Suprapubic skin (tissue), 4 donors: ENCODE data around the gene VWDE.

Experiments used
- EP300 ChIP-seq: sonication (generic); formaldehyde crosslinking; IDR thresholded peaks from one replicate; pipeline ENCODE4 v1.6.1; 2017; ENCODE audit warnings: antibody characterized with exemption
- POLR2AphosphoS5 ChIP-seq, 3 donors: sonication (generic); formaldehyde crosslinking; IDR thresholded peaks; one replicate each; pipeline ENCODE4 v1.6.1; 2017; ENCODE audit warnings: antibody characterized with exemption in 3 of 3

- TF ChIP-seq EP300 (no peak), POLR2AphosphoS5 (IDR thresholded peaks at IDR 0.05) (no peak)
Observed at GRCh38 chr7:12403287-12404181, at the start of gene VWDE.
